DOHH2 (cell line): Measurements from ENCODE around the gene NIM1K.

Experiments
- H3F3A ChIP-seq: fragments of 200-600 bp; sonication (generic), shearing (Covaris generic); 2 replicates; pipeline ENCODE4 v1.6.0; 2016; ENCODE audit warnings: antibody characterized with exemption, mild to moderate bottlenecking; ENCODE audit not compliant: control insufficient read depth, insufficient read depth
- H3K27ac ChIP-seq: fragments of 200-600 bp; sonication (generic); 2 replicates; pipeline ENCODE4 v1.5.1; 2014; ENCODE audit warnings: low read depth, mild to moderate bottlenecking, low read length, moderate library complexity
- H3K27me3 ChIP-seq: fragments of 200-600 bp; sonication (generic); 2 replicates; pipeline ENCODE4 v1.6.1; 2014; ENCODE audit warnings: mild to moderate bottlenecking, low read length, mixed read lengths; ENCODE audit not compliant: control insufficient read depth
- H3K36me3 ChIP-seq: fragments of 200-600 bp; sonication (generic); 2 replicates; pipeline ENCODE4 v1.6.1; 2014; ENCODE audit warnings: mild to moderate bottlenecking, low read length, moderate library complexity, mixed read lengths; ENCODE audit not compliant: control insufficient read depth
- H3K4me1 ChIP-seq: fragments of 200-600 bp; sonication (generic); 2 replicates; pipeline ENCODE4 v1.6.1; 2014; ENCODE audit warnings: mild to moderate bottlenecking, low read length, mixed read lengths; ENCODE audit not compliant: control insufficient read depth
- H3K4me2 ChIP-seq: fragments of 200-600 bp; sonication (generic); 2 replicates; pipeline ENCODE4 v1.6.0; 2014; ENCODE audit warnings: mild to moderate bottlenecking, low read length, moderate library complexity
- H3K4me3 ChIP-seq: fragments of 200-600 bp; sonication (generic); 2 replicates; pipeline ENCODE4 v1.5.1; 2014; ENCODE audit warnings: mild to moderate bottlenecking, low read length, mixed read lengths
- H3K79me2 ChIP-seq: fragments of 200-600 bp; sonication (generic); 2 replicates; pipeline ENCODE4 v1.6.1; 2014; ENCODE audit warnings: mild to moderate bottlenecking, low read length, mixed read lengths; ENCODE audit not compliant: control insufficient read depth
- H3K9me2 ChIP-seq: fragments of 200-600 bp; sonication (generic); replicated peaks from 2 replicates; pipeline ENCODE4 v1.6.1; 2014; ENCODE audit warnings: mild to moderate bottlenecking, low read length, mixed read lengths; ENCODE audit not compliant: control insufficient read depth
- H3K9me3 ChIP-seq: fragments of 200-600 bp; sonication (generic); 2 replicates; pipeline ENCODE4 v1.6.1; 2014; ENCODE audit warnings: antibody characterized with exemption, low read length, mixed read lengths; ENCODE audit not compliant: control insufficient read depth, insufficient read depth
- H4K20me1 ChIP-seq: fragments of 200-600 bp; sonication (generic); 2 replicates; pipeline ENCODE4 v1.6.0; 2014; ENCODE audit warnings: low read depth, mild to moderate bottlenecking, antibody characterized with exemption, low read length, moderate library complexity; ENCODE audit not compliant: control insufficient read depth, insufficient read depth
- EZH2phosphoT487 ChIP-seq: fragments of 200-600 bp; sonication (generic); IDR thresholded peaks from 2 replicates; pipeline ENCODE4 v1.6.1; 2017; ENCODE audit warnings: borderline replicate concordance, mild to moderate bottlenecking, antibody characterized with exemption, low read length, moderate library complexity, mixed read lengths
- TF ChIP-seq, protein P1 (sequence below): fragments of 200-600 bp; sonication (generic); IDR thresholded peaks from one replicate; pipeline ENCODE4 v1.5.1; 2014; ENCODE audit warnings: antibody characterized with exemption, mild to moderate bottlenecking, low read depth, low read length; ENCODE audit not compliant: poor library complexity, severe bottlenecking

NIM1K gene

DNA sequence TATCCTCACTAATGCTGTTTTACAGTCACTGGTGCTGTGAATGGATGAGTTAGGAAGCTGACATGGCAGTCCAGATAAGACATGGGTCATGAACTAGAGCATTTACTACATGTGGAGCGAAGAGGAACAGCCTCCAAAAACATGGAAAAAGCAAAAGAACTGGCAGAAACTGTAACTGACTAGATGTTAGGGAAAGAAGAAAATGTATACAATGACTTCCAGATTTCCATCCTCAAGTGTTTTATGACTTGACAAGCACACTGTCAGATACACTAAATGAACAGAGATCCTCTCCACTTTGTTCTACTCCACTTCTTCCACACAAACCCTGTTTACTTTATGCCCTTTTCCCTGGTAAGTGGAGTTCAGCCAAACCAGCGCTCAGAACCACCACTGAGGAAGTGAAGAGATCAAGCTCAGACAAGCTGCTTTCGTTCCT lies 109.6 kb downstream of the NIM1K start:
- no peaks in the 10 kb centered on the region for H3K9me3 ChIP-seq
- no peak overlapping the region for H3K27ac ChIP-seq
- H3K4me2 ChIP-seq: no peak overlapping the region
- H3K36me3 ChIP-seq: peaks cover 96% of the 10 kb centered on the region
- no peaks in the 10 kb centered on the region for H3K27me3 ChIP-seq
- peaks cover 4% of the 10 kb centered on the region for H3F3A ChIP-seq
- peaks cover 96% of the 10 kb centered on the region for H3K79me2 ChIP-seq
- TF ChIP-seq, protein P1, sequence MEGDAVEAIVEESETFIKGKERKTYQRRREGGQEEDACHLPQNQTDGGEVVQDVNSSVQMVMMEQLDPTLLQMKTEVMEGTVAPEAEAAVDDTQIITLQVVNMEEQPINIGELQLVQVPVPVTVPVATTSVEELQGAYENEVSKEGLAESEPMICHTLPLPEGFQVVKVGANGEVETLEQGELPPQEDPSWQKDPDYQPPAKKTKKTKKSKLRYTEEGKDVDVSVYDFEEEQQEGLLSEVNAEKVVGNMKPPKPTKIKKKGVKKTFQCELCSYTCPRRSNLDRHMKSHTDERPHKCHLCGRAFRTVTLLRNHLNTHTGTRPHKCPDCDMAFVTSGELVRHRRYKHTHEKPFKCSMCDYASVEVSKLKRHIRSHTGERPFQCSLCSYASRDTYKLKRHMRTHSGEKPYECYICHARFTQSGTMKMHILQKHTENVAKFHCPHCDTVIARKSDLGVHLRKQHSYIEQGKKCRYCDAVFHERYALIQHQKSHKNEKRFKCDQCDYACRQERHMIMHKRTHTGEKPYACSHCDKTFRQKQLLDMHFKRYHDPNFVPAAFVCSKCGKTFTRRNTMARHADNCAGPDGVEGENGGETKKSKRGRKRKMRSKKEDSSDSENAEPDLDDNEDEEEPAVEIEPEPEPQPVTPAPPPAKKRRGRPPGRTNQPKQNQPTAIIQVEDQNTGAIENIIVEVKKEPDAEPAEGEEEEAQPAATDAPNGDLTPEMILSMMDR: no peak
- no peak for TF ChIP-seq EZH2phosphoT487
- peaks cover 12% of the 10 kb centered on the region for H3K4me1 ChIP-seq
- no peak overlapping the region for H3K4me3 ChIP-seq
- peaks cover 48% of the 10 kb centered on the region for H4K20me1 ChIP-seq
- H3K9me2 ChIP-seq: no peaks in the 10 kb centered on the region

DNA sequence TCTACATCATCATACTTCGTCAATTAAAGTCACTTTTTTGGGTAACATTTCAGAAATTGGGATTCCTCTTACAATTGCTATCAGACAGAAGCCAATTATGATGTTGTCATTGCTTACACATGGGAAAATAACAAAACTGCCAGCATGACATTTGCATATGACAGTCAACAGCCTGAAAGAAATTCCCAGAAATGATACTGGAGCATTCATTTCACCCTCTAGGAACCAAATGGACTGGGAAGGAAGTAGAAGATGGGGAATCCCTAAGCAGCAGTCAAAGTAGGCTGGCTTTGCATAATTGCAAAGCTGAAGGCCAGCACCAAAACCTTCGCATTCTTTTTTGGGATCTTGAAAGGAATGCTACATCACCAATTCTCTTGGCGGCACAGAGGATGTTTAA lies 110.5 kb downstream of the NIM1K start:
- Histone ChIP-seq H3K4me3 (no peak overlapping the region), H3K9me2 (no peaks in the 10 kb centered on the region), H3K27ac (no peak overlapping the region), H3K36me3 (peaks cover 94% of the 10 kb centered on the region), H4K20me1 (peaks cover 43% of the 10 kb centered on the region), H3K27me3 (no peaks in the 10 kb centered on the region), H3K4me1 (peaks cover 16% of the 10 kb centered on the region), H3K4me2 (no peak overlapping the region), H3K79me2 (peaks cover 97% of the 10 kb centered on the region), H3K9me3 (no peaks in the 10 kb centered on the region), H3F3A (peaks cover 8% of the 10 kb centered on the region)
- TF ChIP-seq, protein P1: no peak
- no peak for TF ChIP-seq EZH2phosphoT487

DNA sequence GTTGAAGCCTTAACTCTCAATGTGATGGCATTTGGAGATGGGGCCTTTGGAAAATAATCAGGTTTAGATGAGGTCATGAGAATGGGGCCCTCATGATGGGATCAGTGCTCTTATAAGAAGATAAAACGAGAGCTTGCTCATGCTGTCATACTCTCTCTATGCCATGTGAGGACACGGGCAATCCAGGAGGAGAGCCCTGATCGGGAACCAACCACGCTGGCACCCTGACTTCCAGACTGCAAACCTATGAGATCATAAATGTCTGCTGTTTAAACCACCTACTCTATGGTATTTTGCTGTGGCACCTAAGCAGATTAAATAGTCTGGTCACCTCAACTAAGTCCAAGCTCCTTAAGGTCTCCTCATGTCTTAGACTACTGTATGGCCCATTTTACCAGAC lies 111.2 kb downstream of the NIM1K start:
- Histone ChIP-seq H3K36me3 (peaks cover 94% of the 10 kb centered on the region), H3K4me1 (peaks cover 24% of the 10 kb centered on the region), H3K4me2 (no peak overlapping the region), H3K9me3 (no peaks in the 10 kb centered on the region), H3F3A (peaks cover 15% of the 10 kb centered on the region), H3K79me2 (peaks cover 99% of the 10 kb centered on the region), H4K20me1 (peaks cover 49% of the 10 kb centered on the region), H3K4me3 (no peak overlapping the region), H3K27me3 (no peaks in the 10 kb centered on the region), H3K27ac (no peak overlapping the region), H3K9me2 (no peaks in the 10 kb centered on the region)
- no peak for TF ChIP-seq EZH2phosphoT487
- TF ChIP-seq, protein P1: no peak
